ENCODE results near the gene ADAMTSL3. TPM values are rescaled to one million over a fixed set of nuclear protein-coding genes. Genes with fewer than 3 reads are reported as not detected.

Gene ADAMTSL3
- polyA plus RNA-seq, 1 of the 3 experiments (the other 2 are of a cell fraction): 0.02 TPM

DNA sequence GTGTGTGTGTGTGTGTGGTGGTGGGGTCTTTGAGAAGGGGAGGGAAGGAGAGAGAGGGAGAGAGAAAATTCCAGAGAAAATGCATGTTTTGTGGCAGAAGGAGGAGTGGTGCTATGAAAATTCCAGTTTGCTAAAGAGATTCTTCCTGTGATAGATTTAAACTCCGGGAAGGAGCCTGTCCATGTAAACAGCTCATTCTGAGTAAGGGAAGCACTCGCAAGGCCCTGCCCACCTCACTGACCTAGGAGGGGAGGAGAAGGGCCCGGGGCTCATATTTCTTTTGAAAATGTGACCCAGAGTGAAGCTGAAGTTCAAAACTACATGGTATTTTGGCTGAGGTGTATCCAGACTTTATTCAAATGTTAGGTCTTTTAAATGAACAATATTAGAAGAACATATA, 41.3 kb downstream of the ADAMTSL3 start:
- H2AFZ ChIP-seq (ENCODE audit: low read depth): no peak overlapping the region
- no peaks in the 10 kb centered on the region for H4K20me1 ChIP-seq (ENCODE audit: insufficient read depth)
- no peak overlapping the region for H3K27ac ChIP-seq (ENCODE audit: low read depth in 2 of 2, low read length in 1 of 2)
- H3K9me3 ChIP-seq: no peaks in the 10 kb centered on the region
- ChIA-PET CTCF (no interaction called here), POLR2A (no interaction called here)
- DNase-seq: no peak
- no peaks in the 10 kb centered on the region for H3K36me3 ChIP-seq (replicated peaks in 1 of 2; ENCODE audit: control insufficient read depth in 1 of 2, insufficient read depth in 2 of 2, low read length in 1 of 2)
- no peak for TF ChIP-seq FOSL2 (IDR thresholded peaks at IDR 0.05; ENCODE audit: borderline replicate concordance, low read depth)
- no peak for TF ChIP-seq EZH2phosphoT487 (IDR thresholded peaks at IDR 0.05; ENCODE audit: borderline replicate concordance, low read depth)
- TF ChIP-seq TAF1 (IDR thresholded peaks at IDR 0.05; ENCODE audit: borderline replicate concordance, low read depth, low read length): no peak
- no peak for TF ChIP-seq FOXJ3 (CRISPR knock-in tag; IDR thresholded peaks at IDR 0.05)
- TF ChIP-seq, protein P1, sequence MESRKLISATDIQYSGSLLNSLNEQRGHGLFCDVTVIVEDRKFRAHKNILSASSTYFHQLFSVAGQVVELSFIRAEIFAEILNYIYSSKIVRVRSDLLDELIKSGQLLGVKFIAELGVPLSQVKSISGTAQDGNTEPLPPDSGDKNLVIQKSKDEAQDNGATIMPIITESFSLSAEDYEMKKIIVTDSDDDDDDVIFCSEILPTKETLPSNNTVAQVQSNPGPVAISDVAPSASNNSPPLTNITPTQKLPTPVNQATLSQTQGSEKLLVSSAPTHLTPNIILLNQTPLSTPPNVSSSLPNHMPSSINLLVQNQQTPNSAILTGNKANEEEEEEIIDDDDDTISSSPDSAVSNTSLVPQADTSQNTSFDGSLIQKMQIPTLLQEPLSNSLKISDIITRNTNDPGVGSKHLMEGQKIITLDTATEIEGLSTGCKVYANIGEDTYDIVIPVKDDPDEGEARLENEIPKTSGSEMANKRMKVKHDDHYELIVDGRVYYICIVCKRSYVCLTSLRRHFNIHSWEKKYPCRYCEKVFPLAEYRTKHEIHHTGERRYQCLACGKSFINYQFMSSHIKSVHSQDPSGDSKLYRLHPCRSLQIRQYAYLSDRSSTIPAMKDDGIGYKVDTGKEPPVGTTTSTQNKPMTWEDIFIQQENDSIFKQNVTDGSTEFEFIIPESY (IDR thresholded peaks at IDR 0.05; ENCODE audit: borderline replicate concordance, low read depth): no peak
- no peak for TF ChIP-seq SMC3 (IDR thresholded peaks at IDR 0.05; ENCODE audit: low read depth, low read length)
- TF ChIP-seq, protein P2, sequence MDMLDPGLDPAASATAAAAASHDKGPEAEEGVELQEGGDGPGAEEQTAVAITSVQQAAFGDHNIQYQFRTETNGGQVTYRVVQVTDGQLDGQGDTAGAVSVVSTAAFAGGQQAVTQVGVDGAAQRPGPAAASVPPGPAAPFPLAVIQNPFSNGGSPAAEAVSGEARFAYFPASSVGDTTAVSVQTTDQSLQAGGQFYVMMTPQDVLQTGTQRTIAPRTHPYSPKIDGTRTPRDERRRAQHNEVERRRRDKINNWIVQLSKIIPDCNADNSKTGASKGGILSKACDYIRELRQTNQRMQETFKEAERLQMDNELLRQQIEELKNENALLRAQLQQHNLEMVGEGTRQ (IDR thresholded peaks at IDR 0.05; ENCODE audit: borderline replicate concordance, low read depth, low read length): no peak
- no peak for TF ChIP-seq RCOR1 (IDR thresholded peaks at IDR 0.05; ENCODE audit: low read length)
- TF ChIP-seq, protein P3, sequence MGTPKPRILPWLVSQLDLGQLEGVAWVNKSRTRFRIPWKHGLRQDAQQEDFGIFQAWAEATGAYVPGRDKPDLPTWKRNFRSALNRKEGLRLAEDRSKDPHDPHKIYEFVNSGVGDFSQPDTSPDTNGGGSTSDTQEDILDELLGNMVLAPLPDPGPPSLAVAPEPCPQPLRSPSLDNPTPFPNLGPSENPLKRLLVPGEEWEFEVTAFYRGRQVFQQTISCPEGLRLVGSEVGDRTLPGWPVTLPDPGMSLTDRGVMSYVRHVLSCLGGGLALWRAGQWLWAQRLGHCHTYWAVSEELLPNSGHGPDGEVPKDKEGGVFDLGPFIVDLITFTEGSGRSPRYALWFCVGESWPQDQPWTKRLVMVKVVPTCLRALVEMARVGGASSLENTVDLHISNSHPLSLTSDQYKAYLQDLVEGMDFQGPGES (IDR thresholded peaks at IDR 0.05; ENCODE audit: low read depth, low read length): no peak
- TF ChIP-seq RAD21 (IDR thresholded peaks at IDR 0.05; ENCODE audit: low read length): no peak
- TF ChIP-seq NFIC (IDR thresholded peaks at IDR 0.05; ENCODE audit: borderline replicate concordance): no peak
- no peak for TF ChIP-seq GATA2 (CRISPR knock-in tag; IDR thresholded peaks at IDR 0.05)
- TF ChIP-seq, protein P4, sequence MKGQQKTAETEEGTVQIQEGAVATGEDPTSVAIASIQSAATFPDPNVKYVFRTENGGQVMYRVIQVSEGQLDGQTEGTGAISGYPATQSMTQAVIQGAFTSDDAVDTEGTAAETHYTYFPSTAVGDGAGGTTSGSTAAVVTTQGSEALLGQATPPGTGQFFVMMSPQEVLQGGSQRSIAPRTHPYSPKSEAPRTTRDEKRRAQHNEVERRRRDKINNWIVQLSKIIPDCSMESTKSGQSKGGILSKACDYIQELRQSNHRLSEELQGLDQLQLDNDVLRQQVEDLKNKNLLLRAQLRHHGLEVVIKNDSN (IDR thresholded peaks at IDR 0.05; ENCODE audit: borderline replicate concordance, low read depth): no peak
- TF ChIP-seq TCF12 (IDR thresholded peaks at IDR 0.05): no peak
- no peaks in the 10 kb centered on the region for H3K4me1 ChIP-seq (ENCODE audit: control insufficient read depth in 1 of 2, insufficient read depth in 2 of 2, low read depth in 1 of 2, low read length in 1 of 2)
- H3K4me2 ChIP-seq: no peak overlapping the region
- H3F3A ChIP-seq (replicated peaks; ENCODE audit: insufficient read depth): no peaks in the 10 kb centered on the region
- no peaks in the 10 kb centered on the region for H3K9me2 ChIP-seq
- H3K79me2 ChIP-seq (ENCODE audit: insufficient read depth): no peaks in the 10 kb centered on the region
- no peak overlapping the region for H3K4me3 ChIP-seq (ENCODE audit: low read depth in 2 of 2, low read length in 1 of 2)
- no peak overlapping the region for H3K9ac ChIP-seq
- 15% methylated on average over 3 of the region's 3 CpGs for WGBS (ENCODE audit: low lambda C conversion rate)
- H3K27me3 ChIP-seq (ENCODE audit: insufficient read depth): peaks cover 6% of the 10 kb centered on the region; the same call in 1 of the 2 replicates

All from SK-N-SH (cell line).